Loucy (cell line): ENCODE measurements around the gene TNNI3K.

Source experiments
- H2AFZ ChIP-seq: fragments of 200-600 bp; sonication (generic); 2 replicates; pipeline ENCODE4 v1.6.0; 2016; ENCODE audit warnings: antibody characterized with exemption, mild to moderate bottlenecking, low read length, moderate library complexity
- H3F3A ChIP-seq: fragments of 200-600 bp; 2 replicates; pipeline ENCODE4 v1.6.0; 2016; ENCODE audit warnings: antibody characterized with exemption, low read depth, mild to moderate bottlenecking
- H3K27me3 ChIP-seq: fragments of 200-600 bp; sonication (generic); 2 replicates; pipeline ENCODE4 v1.6.1; 2014; ENCODE audit warnings: low read length, mild to moderate bottlenecking; ENCODE audit not compliant: insufficient read depth, poor library complexity, severe bottlenecking
- H3K36me3 ChIP-seq: fragments of 200-600 bp; sonication (generic); 2 replicates; pipeline ENCODE4 v1.6.1; 2016; ENCODE audit warnings: low read length; ENCODE audit not compliant: insufficient read depth
- H3K4me1 ChIP-seq: fragments of 200-600 bp; sonication (generic); 2 replicates; pipeline ENCODE4 v1.5.1; 2014; ENCODE audit warnings: low read length, mild to moderate bottlenecking; ENCODE audit not compliant: insufficient read depth, poor library complexity, severe bottlenecking
- H3K4me2 ChIP-seq: fragments of 200-600 bp; sonication (generic); 2 replicates; pipeline ENCODE4 v1.6.0; 2014; ENCODE audit warnings: antibody characterized with exemption, low read length, low read depth, mild to moderate bottlenecking; ENCODE audit not compliant: poor library complexity, severe bottlenecking
- H3K4me3 ChIP-seq: fragments of 200-600 bp; sonication (generic); 2 replicates; pipeline ENCODE4 v1.5.1; 2014; ENCODE audit warnings: low read length, mild to moderate bottlenecking, mixed read lengths; ENCODE audit not compliant: poor library complexity, severe bottlenecking
- H3K79me2 ChIP-seq: fragments of 200-600 bp; sonication (generic); 2 replicates; pipeline ENCODE4 v1.6.1; 2014; ENCODE audit warnings: low read length; ENCODE audit not compliant: insufficient read depth
- H3K9ac ChIP-seq: fragments of 200-600 bp; sonication (generic); 2 replicates; pipeline ENCODE4 v1.6.0; 2014; ENCODE audit warnings: mild to moderate bottlenecking, low read depth, low read length, moderate library complexity; ENCODE audit not compliant: poor library complexity, severe bottlenecking
- H3K9me2 ChIP-seq: fragments of 200-600 bp; sonication (generic); replicated peaks from 2 replicates; pipeline ENCODE4 v1.6.1; 2016; ENCODE audit warnings: low read depth, low read length, mixed read lengths
- H3K9me3 ChIP-seq: fragments of 200-600 bp; sonication (generic); 2 replicates; pipeline ENCODE4 v1.6.1; 2014; ENCODE audit warnings: mild to moderate bottlenecking, antibody characterized with exemption, low read length, low read depth; ENCODE audit not compliant: insufficient read depth
- H4K20me1 ChIP-seq: fragments of 200-600 bp; sonication (generic); 2 replicates; pipeline ENCODE4 v1.6.0; 2014; ENCODE audit warnings: antibody characterized with exemption, low read length, mild to moderate bottlenecking; ENCODE audit not compliant: insufficient read depth, poor library complexity, severe bottlenecking
- CTCF ChIP-seq: fragments of 200-600 bp; sonication (generic); conservative IDR thresholded peaks from 2 replicates; pipeline ENCODE4 v1.5.1; 2014; ENCODE audit warnings: mild to moderate bottlenecking, antibody characterized with exemption, low read length
- EZH2phosphoT487 ChIP-seq: fragments of 200-600 bp; IDR thresholded peaks from 2 replicates; pipeline ENCODE4 v1.6.1; 2018; ENCODE audit warnings: antibody characterized with exemption, mild to moderate bottlenecking, moderate library complexity, borderline replicate concordance

Gene TNNI3K

GRCh38 chr1:74480068-74480467 is 244.9 kb downstream of the TNNI3K start:
- Histone ChIP-seq H3K36me3 (no peaks in the 10 kb centered on the region), H3K9me3 (no peaks in the 10 kb centered on the region)
- no peak for TF ChIP-seq EZH2phosphoT487
- TF ChIP-seq CTCF = no peak

GRCh38 chr1:74481607-74482006 is 246.4 kb downstream of the TNNI3K start:
- H4K20me1 ChIP-seq = no peaks in the 10 kb centered on the region
- no peaks in the 10 kb centered on the region for H3K4me1 ChIP-seq
- H3K4me2 ChIP-seq = no peak overlapping the region
- H3K9ac ChIP-seq = no peak overlapping the region
- H2AFZ ChIP-seq = no peak overlapping the region
- no peaks in the 10 kb centered on the region for H3K79me2 ChIP-seq
- no peaks in the 10 kb centered on the region for H3K9me2 ChIP-seq
- H3K27me3 ChIP-seq = no peaks in the 10 kb centered on the region
- TF ChIP-seq CTCF = no peak
- TF ChIP-seq EZH2phosphoT487 = no peak
- no peaks in the 10 kb centered on the region for H3K36me3 ChIP-seq
- no peak overlapping the region for H3K4me3 ChIP-seq
- H3K9me3 ChIP-seq = no peaks in the 10 kb centered on the region
- H3F3A ChIP-seq = no peaks in the 10 kb centered on the region

More at GRCh38 chr1:74480068-74480467, 244.9 kb downstream of the TNNI3K start:
- Histone ChIP-seq H3K27me3 (no peaks in the 10 kb centered on the region), H3K4me1 (no peaks in the 10 kb centered on the region), H2AFZ (no peak overlapping the region), H3K79me2 (no peaks in the 10 kb centered on the region), H3K9ac (no peak overlapping the region), H3K9me2 (no peaks in the 10 kb centered on the region), H3F3A (no peaks in the 10 kb centered on the region), H3K4me3 (no peak overlapping the region), H4K20me1 (no peaks in the 10 kb centered on the region), H3K4me2 (no peak overlapping the region)

GRCh38 chr1:74485622-74486021 is 250.4 kb downstream of the TNNI3K start:
- no peaks in the 10 kb centered on the region for H3K4me1 ChIP-seq
- H3K4me2 ChIP-seq = no peak overlapping the region
- no peak overlapping the region for H2AFZ ChIP-seq
- no peak overlapping the region for H3K4me3 ChIP-seq
- H3K27me3 ChIP-seq = no peaks in the 10 kb centered on the region
- no peaks in the 10 kb centered on the region for H4K20me1 ChIP-seq
- H3K9me2 ChIP-seq = no peaks in the 10 kb centered on the region
- TF ChIP-seq CTCF (no peak), EZH2phosphoT487 (no peak)
- H3K9me3 ChIP-seq = no peaks in the 10 kb centered on the region
- no peak overlapping the region for H3K9ac ChIP-seq
- no peaks in the 10 kb centered on the region for H3K36me3 ChIP-seq
- no peaks in the 10 kb centered on the region for H3F3A ChIP-seq
- no peaks in the 10 kb centered on the region for H3K79me2 ChIP-seq
